GOT3 (cell line): Measurements from ENCODE around the gene DEFB128.
"Not testable (repeated sequence)": the region's sequence is repeated elsewhere in the genome, so short reads cannot be mapped to it uniquely, and the experiment has no call there.

Experiments used
- DNase-seq: peaks from one replicate; lab custom pipeline; 2025; ENCODE audit warnings: mixed read lengths; lab: John Stamatoyannopoulos, UW

The DEFB128 gene

GRCh38 chr20:189611-190010, at the start of gene DEFB128:
Gene DEFB128, minus strand, starts transcription at chr20:189711. Its CDS starts 88 bp downstream, at chr20:189623.
- no peak for DNase-seq

- DNase-seq = no peak
Measured at GRCh38 chr20:237929-238328, 48.4 kb upstream of the DEFB128 start.

- no peak for DNase-seq
Measured at GRCh38 chr20:237489-237888, 48.0 kb upstream of the DEFB128 start.

GRCh38 chr20:235891-236290, 46.4 kb upstream of the DEFB128 start:
- no peak for DNase-seq

GRCh38 chr20:227439-228105, 38.1 kb upstream of the DEFB128 start:
- DNase-seq = no peak

GRCh38 chr20:226958-227357, 37.4 kb upstream of the DEFB128 start, which contains the start of gene DEFB129:
Gene DEFB129, plus strand, starts transcription at chr20:227258. Its CDS starts 31 bp downstream, at chr20:227289.
- DNase-seq = no peak

GRCh38 chr20:225879-226278, 36.4 kb upstream of the DEFB128 start:
- not testable (repeated sequence) for DNase-seq

GRCh38 chr20:221258-221830, 31.8 kb upstream of the DEFB128 start:
- no peak for DNase-seq

- no peak for DNase-seq
Measured at GRCh38 chr20:219290-220115, 30.0 kb upstream of the DEFB128 start.

GRCh38 chr20:217266-217665, 27.8 kb upstream of the DEFB128 start:
- DNase-seq = no peak

GRCh38 chr20:215796-216195, 26.3 kb upstream of the DEFB128 start:
- no peak for DNase-seq

GRCh38 chr20:214383-214782, 24.9 kb upstream of the DEFB128 start:
- no peak for DNase-seq

GRCh38 chr20:210809-211502, 21.4 kb upstream of the DEFB128 start:
- DNase-seq = no peak

- DNase-seq = no peak
Measured at GRCh38 chr20:208942-209566, 19.5 kb upstream of the DEFB128 start.

- not testable (repeated sequence) for DNase-seq
Measured at GRCh38 chr20:203630-204029, 14.1 kb upstream of the DEFB128 start.

- no peak for DNase-seq
Measured at GRCh38 chr20:199996-200395, 10.5 kb upstream of the DEFB128 start.

- no peak for DNase-seq
Measured at GRCh38 chr20:198225-198624, 8.7 kb upstream of the DEFB128 start.

GRCh38 chr20:187733-188132, 1.8 kb downstream of the DEFB128 start:
- DNase-seq = no peak

GRCh38 chr20:184288-184687, 5.2 kb downstream of the DEFB128 start:
- DNase-seq = no peak

GRCh38 chr20:168876-169275, 20.6 kb downstream of the DEFB128 start:
- DNase-seq = no peak

GRCh38 chr20:164618-165017, 24.9 kb downstream of the DEFB128 start:
- no peak for DNase-seq

GRCh38 chr20:157154-157553, 32.4 kb downstream of the DEFB128 start, which contains the start of gene DEFB127:
Gene DEFB127, plus strand, starts transcription at chr20:157454. Its CDS starts 91 bp downstream, at chr20:157545.
- no peak for DNase-seq
